DMS153 (cell line): ENCODE measurements around the gene GATAD2B.
"Not testable (repeated sequence)": the region's sequence is repeated elsewhere in the genome, so short reads cannot be mapped to it uniquely, and the experiment has no call there.

Experiments used
- DNase-seq: peaks from one replicate; lab custom pipeline; 2025; lab: John Stamatoyannopoulos, UW

The GATAD2B gene

GRCh38 chr1:153833968-153834367 lies 88.8 kb downstream of the GATAD2B start:
- DNase-seq = not testable (repeated sequence)

- DNase-seq = no peak
Measured at GRCh38 chr1:153833171-153833570, 89.6 kb downstream of the GATAD2B start.

- no peak for DNase-seq
Measured at GRCh38 chr1:153832293-153832692, 90.5 kb downstream of the GATAD2B start.

GRCh38 chr1:153831026-153831425 lies 91.7 kb downstream of the GATAD2B start:
- no peak for DNase-seq

GRCh38 chr1:153827168-153827964 lies 95.4 kb downstream of the GATAD2B start:
- no peak for DNase-seq

GRCh38 chr1:153818876-153819275 lies 103.9 kb downstream of the GATAD2B start:
- no peak for DNase-seq

- no peak for DNase-seq
Measured at GRCh38 chr1:153816283-153816889, 106.4 kb downstream of the GATAD2B start.

DNA sequence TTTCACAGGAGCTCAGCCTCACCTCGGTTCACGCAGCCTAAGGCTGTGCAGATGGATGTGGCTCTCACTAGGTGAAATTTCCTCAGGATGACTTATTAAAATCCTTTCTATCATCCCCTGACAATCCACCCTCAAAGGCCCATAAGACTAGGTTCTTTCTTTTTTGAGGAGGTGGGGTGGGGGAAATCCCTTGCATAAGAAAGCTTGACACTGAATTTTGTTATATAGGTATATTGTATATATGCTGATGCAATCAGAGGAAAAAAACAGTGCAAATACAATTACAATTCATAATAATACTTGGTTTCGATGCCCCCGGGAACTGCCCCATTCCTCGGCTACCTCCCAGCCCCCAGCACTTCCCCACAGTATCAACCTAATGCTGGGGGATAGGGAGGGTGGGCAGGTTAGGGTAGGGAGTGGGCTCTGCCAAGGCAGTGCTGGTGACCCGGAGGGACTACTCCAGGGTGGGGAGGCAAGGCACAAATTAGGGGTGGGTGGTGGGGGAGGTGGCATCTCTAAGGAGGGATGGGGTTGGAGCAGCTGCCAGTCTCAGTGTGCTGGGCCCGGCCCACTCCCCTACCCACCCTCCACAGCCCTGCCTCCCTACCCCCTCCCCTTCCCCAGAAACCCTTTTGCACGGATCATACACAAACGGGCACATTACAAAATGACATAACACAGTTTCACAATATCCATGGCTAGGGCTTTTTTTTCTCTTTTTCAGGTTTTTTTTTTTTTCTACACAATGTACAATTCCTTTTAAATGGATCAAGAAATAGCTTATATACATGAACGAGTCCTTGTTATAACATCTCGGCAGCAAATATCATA lies 116.7 kb downstream of the GATAD2B start:
- DNase-seq = no peak

- peak; percentile 8 for DNase-seq
Measured at GRCh38 chr1:153805042-153805745, 117.6 kb downstream of the GATAD2B start.

- no peak for DNase-seq
Measured at GRCh38 chr1:153804112-153804511, 118.7 kb downstream of the GATAD2B start.

DNA sequence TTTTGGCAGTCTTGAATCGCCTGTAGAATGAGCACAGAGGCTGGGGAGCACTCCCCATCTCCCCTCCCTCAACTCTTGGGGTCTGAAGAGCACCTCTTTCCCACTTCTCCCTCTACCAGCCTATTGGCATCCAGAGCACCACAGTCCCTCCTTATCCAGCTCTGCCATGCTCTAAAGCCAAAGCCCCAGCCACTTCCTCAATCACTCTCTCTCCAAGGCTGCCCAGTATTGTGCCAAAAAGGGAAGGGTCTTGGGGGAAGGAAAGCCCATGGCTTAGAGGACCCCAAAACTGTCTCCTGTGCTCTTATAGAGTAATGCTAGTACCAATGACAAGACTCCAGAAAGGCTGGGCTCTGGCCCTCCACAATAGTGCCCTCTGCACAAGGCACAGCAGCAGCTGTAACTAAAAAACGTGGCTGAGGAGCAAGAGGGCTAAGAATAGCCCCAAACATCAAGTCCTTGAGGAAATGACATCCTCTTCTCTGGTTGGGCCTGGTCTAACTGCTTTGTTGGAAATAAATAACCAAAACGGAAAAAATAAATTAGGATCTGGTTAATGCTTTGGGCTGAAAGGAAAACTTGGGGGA lies 119.2 kb downstream of the GATAD2B start:
- DNase-seq = no peak

DNA sequence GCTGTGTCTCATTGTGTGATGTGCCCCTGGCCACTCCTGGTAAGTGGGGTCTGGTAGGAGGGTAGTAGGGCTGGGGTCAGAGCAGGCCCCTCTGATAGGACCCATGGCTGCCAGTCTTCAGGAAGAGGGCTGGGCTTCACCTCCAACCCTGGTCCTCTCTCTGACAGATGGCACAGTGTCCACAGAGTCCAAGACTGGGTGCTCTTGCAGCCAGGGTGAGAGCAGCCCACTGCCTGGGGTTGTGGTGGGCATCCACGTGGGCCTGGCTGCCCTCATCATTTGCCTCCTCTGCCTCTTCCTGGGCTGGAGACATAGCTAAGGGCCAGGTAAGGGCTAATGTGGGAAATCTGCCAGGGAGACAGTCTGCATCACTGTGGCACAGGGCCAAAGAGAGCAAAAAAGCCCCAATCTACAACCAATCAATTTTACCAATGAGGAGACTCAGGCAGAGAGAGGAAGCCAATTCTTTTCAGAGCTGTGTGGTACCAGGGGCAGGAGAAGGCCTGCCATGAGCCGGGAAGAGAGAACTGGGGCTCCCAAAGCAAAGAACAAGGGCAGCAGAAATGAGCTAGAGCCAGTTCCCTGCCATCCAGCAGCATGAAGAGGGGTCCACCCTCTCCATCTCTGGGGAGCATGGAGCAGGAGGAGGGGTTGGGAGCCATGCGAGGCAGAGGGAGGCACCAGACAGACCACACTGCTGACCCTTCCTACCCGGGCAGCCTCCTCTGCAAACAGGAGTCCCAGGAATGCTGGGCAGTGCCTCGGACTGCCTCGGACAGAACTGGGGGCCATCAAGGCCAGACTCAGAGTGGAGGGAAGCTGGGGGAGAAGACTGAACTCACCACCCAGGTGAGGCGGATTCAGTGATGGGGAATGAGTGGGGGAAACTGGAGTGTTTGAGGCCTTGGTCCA lies 120.7 kb downstream of the GATAD2B start:
- DNase-seq = no peak

GRCh38 chr1:153801028-153801625 lies 121.6 kb downstream of the GATAD2B start:
- no peak for DNase-seq

DNA sequence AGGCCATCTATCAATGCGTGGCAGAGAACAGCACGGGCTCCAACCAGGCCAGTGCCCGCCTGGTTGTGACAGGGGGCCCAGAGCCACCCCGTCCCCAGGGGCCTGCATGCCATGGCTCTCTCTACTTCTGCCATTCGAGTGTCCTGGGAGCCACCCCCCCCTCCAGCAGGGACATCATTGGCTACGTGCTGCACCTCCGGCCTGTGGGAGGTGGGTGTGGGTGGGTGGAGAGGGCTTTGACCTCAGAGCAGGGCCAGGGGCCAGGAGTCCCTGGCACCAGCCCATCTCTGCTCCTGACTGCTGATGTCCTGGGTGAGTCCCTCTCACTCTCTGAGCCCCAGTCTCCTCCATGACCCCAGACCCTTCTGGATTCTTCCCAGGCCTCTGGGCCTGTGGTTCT lies 122.3 kb downstream of the GATAD2B start:
- no peak for DNase-seq

- DNase-seq = no peak
Measured at GRCh38 chr1:153799566-153800465, 123.0 kb downstream of the GATAD2B start.

GRCh38 chr1:153799016-153799415 lies 123.8 kb downstream of the GATAD2B start:
- DNase-seq = no peak

- DNase-seq = no peak
Measured at GRCh38 chr1:153798468-153798780, 124.3 kb downstream of the GATAD2B start.

DNA sequence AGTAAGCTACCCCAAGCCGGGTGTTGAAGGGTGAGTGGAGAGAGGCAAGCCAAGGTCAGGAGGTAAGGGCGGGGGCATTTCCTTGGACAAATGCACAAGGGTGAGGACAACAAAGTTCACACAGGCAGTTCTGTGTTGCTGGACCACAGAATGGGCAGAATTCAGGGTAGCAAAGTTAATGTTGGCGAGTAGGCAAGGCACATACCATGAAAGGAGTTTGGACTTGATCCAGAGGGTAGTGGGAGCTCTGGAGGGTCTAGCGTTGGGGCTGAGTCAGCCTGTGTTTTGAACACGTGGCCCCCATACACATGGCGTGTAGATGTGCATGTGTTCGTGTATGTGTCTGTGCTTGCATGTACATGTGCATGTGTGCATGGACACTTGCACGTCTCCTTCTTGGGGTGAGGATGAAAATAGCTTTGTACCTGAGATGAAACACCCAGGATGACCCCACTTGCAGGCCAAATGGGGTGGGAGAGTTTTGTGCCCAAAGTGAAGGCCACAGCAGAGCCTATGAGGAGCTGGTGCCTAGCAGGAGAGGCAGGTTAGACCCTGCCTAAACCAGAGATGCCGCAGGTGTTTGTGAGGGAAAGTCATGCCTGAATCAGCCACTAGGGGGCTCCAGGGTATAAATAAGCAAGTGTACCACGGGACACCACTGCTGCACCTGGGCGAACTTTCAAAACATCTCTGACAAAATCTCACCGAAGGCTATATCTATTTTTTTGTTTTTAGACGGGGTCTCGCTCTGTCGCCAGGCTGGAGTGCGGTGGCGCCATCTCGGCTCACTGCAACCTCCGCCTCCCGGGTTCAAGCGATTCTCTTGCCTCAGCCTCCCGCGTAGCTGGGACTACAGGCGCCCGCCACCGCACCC lies 125.7 kb downstream of the GATAD2B start:
- peak; percentile 41 for DNase-seq
